ENCODE data around the gene DGKI.
"Not testable (repeated sequence)": the region's sequence is repeated elsewhere in the genome, so short reads cannot be mapped to it uniquely, and the experiment has no call there.

Gene DGKI

DNA sequence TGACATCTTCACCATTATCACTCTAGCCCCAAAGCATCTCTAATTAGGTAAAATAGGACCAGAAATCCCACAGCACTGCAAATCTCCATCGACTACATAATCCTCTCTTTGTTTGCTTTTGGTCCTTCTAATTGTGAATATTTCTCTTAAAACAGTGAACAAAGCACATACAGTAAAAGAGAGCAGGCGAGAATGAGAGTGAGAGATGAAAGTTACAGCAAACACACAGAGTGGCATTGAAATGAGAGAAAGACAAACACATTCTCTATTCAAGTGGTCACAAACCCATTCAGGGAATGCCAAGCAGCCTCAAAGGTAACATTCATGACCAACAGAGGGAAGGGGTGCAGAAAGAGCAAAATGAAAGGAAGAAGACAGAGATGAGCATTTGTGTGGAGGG is 393.4 kb downstream of the DGKI start:
- DNase-seq: no peak

GRCh38 chr7:137449016-137449415 is 397.8 kb downstream of the DGKI start:
- DNase-seq: no peak

DNA sequence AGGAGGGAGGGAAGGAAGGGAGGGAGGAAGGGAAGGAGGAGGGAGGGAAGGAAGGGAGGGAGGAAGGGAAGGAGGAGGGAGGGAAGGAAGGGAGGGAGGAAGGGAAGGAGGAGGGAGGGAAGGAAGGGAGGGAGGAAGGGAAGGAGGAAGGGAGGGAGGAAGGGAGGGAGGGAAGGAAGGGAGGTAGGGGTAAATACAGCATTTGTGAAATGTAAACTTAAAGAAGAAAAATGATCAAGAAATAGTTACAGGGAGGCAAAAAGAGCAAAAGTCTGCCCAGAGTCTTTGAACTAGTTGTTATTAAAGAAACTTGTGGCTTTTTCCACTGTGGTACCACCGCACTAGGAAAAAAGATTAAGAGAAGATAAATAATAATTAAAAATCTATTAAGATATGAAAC is 398.2 kb downstream of the DGKI start:
- not testable (repeated sequence) for DNase-seq

GRCh38 chr7:137446025-137446424 is 400.7 kb downstream of the DGKI start:
- no peak for DNase-seq

GRCh38 chr7:137445268-137445667 is 401.5 kb downstream of the DGKI start:
- DNase-seq: no peak

- no peak for DNase-seq
These were observed 403.2 kb downstream of the DGKI start for GRCh38 chr7:137443616-137444015.

DNA sequence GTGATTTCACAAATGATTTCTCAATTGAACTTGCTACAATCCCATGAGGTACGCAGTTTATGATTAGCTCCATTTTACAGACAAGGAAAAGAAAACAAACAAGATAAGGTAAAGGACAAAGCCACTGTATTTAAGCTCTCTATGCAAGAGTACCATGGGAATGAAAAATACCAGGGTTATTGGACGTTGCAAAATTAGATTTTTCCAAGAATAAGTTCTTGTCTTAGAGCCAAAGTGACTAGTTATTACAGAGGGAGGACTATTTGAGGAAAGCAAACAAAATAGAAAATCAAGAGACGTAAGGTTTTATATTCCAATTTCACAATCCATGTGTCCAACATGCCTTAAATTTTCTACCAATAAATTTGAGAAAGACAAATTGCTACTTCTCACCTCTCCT is 405.3 kb downstream of the DGKI start:
- no peak for DNase-seq

- DNase-seq: no peak
These were observed 406.6 kb downstream of the DGKI start for GRCh38 chr7:137439829-137440825.

GRCh38 chr7:137434946-137435345 is 411.8 kb downstream of the DGKI start:
- no peak for DNase-seq

DNA sequence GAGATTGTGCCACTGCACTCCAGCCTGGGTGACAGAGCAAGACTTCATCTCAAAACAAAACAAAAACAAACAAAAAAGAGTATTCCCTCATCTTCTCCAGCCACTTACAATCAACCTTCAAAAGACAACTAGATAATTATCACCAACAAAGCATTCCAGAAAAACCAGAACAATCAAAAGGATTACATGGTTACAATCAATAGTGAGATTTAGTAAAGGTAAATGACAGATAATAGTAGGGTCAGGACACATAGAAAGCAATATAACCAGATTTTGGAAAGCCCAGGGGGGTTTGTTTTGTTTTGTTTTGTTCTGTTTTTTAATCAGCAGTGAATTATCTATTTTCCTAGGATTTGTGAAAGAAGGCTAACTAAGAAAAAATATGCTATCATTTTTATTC is 412.2 kb downstream of the DGKI start:
- no peak for DNase-seq

DNA sequence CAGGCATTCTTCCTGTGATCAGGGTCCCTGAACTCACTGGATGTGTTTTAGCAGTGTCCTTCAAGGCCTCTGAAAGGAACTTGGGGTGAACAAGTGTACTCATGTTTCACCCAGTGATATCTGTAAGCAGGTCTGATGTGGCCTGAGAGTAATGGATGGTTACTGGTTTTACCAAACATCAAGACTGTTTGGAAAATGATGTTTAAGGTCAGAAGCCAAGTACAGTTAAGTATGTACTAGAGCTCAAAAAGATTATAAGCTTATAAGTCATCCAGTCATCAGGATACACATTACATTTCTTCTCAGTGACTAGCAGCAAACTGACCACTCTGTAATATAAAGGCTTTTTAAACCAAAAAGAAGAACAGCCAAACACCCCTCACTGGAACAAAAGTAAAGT is 423.5 kb downstream of the DGKI start:
- DNase-seq: no peak

DNA sequence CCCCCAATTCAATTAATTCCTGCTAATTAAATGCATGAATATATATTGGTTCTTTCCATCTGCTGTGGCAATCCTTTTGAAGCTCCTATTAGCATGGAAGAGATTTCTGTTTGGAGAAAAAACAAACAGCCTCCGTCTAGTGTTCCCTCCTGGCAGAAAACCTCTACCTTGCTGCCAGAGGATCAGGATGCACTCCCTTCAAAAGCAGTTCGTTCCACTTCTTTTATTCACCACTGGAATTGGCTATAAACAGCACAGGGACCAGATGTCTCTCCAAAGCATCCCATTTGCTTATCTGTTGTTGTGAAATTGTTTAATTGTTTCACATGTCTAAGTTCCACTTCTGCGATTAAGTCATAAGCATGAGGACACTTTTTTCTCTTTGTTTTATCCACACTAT is 425.4 kb downstream of the DGKI start:
- DNase-seq: no peak

GRCh38 chr7:137418841-137419240 is 427.9 kb downstream of the DGKI start:
- no peak for DNase-seq

DNA sequence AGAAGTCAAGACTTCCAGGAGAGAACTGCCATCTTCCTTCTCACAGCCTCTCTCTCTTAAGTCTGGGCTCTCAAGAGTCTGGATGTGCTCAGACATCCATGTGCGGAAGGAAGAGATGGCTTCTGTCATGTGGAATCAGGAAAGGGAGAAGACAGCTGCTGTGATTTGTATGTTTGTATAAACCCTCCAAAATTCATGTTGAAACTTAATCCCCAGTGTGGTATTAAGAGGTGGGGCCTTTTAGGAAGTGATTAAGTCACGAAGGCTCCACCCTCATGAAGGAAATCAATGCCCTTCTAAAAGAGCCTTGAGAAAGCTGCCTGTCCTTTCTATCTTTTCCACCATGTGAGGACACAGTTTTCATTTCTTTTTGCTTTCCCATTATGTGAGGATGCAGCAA is 429.3 kb downstream of the DGKI start:
- DNase-seq: no peak

DNA sequence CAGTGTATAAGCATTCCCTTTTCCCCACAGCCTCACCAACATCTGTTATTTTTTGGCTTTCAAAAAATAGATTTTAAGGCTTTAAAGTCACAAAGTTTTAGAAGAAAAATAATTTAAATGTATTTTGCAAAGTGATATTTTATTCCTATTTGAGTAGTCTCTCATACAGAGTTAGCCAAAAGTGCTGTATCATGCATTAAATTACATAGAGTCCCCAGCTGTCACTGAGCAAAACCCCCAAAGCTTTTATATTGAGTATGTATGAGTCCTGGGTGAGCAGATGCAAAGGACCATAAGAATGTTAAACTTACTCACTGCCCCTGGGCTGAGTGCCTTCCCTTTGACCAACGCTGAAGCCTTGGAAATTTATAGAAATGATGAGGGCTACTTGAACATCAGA is 432.9 kb downstream of the DGKI start:
- DNase-seq: no peak

GRCh38 chr7:137411446-137411845 is 435.3 kb downstream of the DGKI start:
- no peak for DNase-seq

- no peak for DNase-seq
These were observed 438.6 kb downstream of the DGKI start for GRCh38 chr7:137408126-137408525.

DNA sequence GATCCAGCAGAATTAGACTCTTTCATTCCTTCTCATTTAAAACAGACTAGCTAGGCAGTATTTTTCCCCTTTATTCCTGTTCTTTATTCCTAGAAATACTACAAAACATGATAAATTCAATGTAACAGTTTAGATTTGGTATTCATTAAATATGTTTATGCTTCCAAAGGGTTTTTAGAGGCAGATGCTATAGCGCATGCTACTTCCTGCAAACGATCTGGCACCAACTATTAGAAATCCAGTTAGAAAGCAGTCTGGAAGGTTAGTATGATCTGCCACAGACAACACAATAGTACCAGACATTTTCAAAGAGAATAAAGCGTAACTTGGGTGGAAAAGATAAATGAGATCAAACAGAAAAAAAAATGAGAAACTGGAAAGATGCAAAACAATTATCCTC is 439.7 kb downstream of the DGKI start:
- no peak for DNase-seq

DNA sequence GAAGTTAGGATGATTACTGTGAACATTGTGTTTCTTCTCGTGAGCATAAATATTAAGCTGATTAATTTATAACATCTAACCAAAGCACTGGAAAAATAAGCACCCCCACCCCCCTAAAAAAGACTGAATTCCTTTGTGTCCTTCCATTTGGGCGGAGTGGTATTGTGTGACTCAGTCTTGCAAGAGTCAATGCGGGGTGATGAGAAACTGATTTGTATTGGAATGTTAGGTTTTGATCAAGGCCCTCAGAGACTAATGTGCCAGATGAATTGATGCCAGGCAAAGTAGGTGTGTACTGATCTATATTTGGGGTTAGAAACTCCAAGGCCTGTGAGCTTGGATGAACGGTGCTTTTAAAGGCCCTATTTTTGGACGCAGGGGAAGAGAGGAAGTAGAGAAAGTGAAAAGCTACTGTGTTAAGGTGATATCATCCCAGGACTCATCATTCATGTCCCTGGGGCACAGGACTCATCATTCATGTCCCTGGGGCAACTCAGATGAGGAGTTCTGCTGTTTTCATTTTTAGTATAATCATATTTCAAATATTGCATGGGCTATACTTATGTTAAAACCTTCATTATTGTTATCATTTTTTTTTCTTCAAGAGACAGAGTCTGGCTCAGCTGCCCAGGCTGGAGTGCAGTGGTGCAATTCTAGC is 442.0 kb downstream of the DGKI start:
- no peak for DNase-seq

- DNase-seq: no peak
These were observed 443.4 kb downstream of the DGKI start for GRCh38 chr7:137403353-137403695.

GRCh38 chr7:137402536-137403352 is 444.0 kb downstream of the DGKI start:
- DNase-seq: no peak

- DNase-seq: no peak
These were observed 446.6 kb downstream of the DGKI start for GRCh38 chr7:137399827-137400823.
